Activated T-cell treated with anti-CD3 and anti-CD28 coated beads for 48 hours (primary cell): ENCODE results near the gene ACAA2.

ENCODE experiments used
- DNase-seq: peaks from one replicate; pipeline ENCODE4 v3.0.0-alpha.2; 2020; ENCODE audit warnings: low read depth

The ACAA2 gene

GRCh38 chr18:49813319-49814146, at the start of gene ACAA2:
Gene ACAA2 (minus strand): TSS chr18:49813533. CDS start chr18:49813484, 49 bp downstream.
- DNase-seq, result peak; percentile 85

GRCh38 chr18:49862656-49863385, 49.5 kb upstream of the ACAA2 start:
- no peak for DNase-seq

- no peak for DNase-seq
These were observed 48.3 kb upstream of the ACAA2 start for GRCh38 chr18:49861659-49862058.

- DNase-seq, result no peak
These were observed 46.4 kb upstream of the ACAA2 start for GRCh38 chr18:49859725-49860124.

GRCh38 chr18:49859021-49859359, 45.7 kb upstream of the ACAA2 start:
- DNase-seq, result no peak

- peak; percentile 44 for DNase-seq
These were observed 45.1 kb upstream of the ACAA2 start for GRCh38 chr18:49858309-49859020.

GRCh38 chr18:49857708-49858107, 44.4 kb upstream of the ACAA2 start:
- DNase-seq, result no peak

- DNase-seq, result no peak
These were observed 43.2 kb upstream of the ACAA2 start for GRCh38 chr18:49856496-49856895.

- DNase-seq, result no peak
These were observed 42.5 kb upstream of the ACAA2 start for GRCh38 chr18:49855711-49856415.

DNA sequence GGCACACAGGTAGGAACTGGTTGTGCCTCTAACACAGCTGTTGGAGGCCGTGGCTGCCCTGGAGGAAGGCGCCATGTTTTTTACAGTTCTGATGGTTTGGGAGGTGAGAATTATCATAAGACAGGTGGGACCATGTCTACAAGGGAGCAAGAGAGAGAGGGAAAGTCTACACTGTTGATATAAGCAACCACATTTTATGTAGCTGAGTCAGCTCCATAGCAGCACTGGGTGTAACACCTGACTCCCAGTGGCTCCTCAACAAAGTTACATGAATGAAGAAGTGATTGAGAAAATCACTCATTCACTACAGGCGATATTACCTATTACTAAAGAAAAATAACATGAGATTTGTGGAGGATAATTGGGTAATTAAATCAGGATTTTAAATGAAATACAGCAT, 41.3 kb upstream of the ACAA2 start:
- DNase-seq, result no peak

DNA sequence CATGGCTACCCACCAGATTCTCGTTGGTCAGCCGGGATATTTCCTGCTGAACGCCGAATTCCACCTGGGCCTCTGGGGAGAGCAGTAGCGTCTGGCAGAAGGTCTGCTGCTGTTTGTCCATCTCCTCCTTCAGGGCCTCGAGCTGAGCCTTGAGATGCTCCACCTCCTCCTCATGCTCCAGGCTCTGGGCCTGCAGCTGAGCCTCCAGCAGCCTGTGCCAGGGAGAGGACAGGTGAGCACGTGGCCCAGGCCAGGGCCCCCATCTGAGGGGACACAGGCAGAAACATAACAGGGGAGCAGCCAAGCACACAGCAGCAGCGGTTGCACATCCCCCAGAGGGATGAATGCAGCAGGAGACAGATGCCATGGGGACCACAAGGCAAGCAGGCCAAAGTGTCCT, 40.1 kb upstream of the ACAA2 start:
- no peak for DNase-seq

- no peak for DNase-seq
These were observed 39.7 kb upstream of the ACAA2 start for GRCh38 chr18:49853011-49853410.

GRCh38 chr18:49851624-49852023, 38.3 kb upstream of the ACAA2 start:
- no peak for DNase-seq

DNA sequence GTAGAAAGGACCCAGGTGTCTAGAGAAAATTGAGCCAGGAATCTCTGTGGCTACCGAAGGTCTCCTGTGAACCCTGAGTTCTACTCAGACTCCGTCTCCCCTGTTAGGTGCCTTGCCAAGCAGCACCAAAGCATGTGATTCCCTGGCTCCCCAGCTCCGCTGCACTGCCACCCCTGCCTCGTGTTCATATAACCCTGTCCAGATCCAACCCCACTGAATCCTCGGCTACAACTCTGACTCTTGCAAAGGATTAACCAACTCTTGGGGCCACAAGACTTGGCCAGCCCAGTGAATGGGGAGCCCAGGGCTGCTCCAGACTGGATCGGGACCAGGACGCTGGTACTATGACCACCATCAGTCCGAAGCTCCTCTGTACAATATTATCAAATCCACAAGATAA, 37.3 kb upstream of the ACAA2 start:
- no peak for DNase-seq

- DNase-seq, result no peak
These were observed 36.2 kb upstream of the ACAA2 start for GRCh38 chr18:49849331-49850217.

GRCh38 chr18:49848115-49848514, 34.8 kb upstream of the ACAA2 start:
- DNase-seq, result no peak

DNA sequence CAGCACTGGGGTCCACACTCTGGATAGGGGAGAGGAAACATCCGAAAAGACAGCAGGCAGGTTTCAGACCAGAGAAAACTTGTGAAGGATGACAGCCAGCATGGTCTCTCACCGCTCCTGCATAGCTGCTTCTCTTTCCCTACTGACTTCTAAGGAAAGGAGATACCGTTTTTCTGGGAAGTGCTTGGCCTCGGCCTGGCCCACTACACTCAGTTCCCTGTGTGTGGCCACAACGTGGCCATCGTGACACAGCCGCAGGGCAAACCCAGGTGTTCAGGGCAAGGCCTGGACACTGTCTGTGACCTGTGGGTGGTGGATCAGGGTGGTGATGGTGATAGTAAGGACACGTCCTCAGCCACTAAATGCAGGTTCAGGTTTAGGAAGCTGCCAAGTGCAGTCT, 34.2 kb upstream of the ACAA2 start:
- no peak for DNase-seq

DNA sequence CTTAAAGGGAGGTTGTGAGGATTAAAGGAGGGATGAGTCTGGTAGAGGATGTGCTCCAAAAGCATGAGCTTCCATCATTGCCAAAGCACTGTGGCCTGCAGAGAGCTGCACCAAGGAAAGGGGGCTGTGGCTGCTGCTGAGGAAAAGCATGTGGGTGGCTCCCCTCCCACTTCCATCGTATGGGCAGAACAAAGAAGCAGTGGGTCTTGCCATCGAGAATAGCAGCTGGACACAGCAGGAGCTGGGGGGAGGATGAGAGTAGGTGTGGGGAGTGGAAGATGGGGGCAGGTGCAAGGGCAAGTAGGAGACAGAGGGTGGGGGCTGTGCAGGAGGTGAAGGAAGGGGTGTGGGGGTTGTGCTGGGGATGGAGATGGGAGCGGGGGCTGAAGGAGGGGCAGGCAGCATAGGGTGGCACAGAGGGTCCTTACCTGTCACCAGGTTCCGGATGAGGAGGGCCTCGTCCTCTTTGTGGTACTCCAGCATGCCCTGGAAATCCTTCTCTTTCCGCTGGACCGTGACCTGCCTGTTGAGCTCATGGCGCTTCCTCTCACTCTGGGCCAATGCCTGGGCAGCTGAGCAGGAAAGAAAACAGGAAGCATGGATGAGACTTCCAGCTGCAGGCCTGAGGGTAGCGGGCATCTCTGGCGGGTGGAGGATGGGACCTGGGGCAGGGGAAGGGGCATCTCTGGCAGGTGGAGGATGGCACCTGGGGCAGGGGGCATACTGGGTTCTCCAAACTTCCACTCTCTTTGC, 33.6 kb upstream of the ACAA2 start:
- DNase-seq, result no peak

- no peak for DNase-seq
These were observed 33.0 kb upstream of the ACAA2 start for GRCh38 chr18:49846361-49846662.

- DNase-seq, result no peak
These were observed 32.5 kb upstream of the ACAA2 start for GRCh38 chr18:49845629-49846360.
